Right cardiac atrium (tissue), 5 donors: ENCODE measurements around the gene CLEC9A. TPM values are rescaled to one million over a fixed set of nuclear protein-coding genes. Genes with fewer than 3 reads are reported as not detected.

Experiments
- ATAC-seq, 2 donors: fragments of 200-7000 bp; cut with Tn5 transposase; one replicate each; pipeline versions ENCODE4 v1.8.0 to v1.9.1; 2020; ENCODE audit warnings: moderate library complexity in 2 of 2, mild to moderate bottlenecking in 1 of 2
- DNase-seq, 3 donors: peaks; one replicate each; pipeline ENCODE4 v3.0.0-alpha.2; 2020
- H3K27ac ChIP-seq: one replicate; pipeline ENCODE4 v1.5.1; 2013; ENCODE audit warnings: mild to moderate bottlenecking, low read length, control low read depth, moderate library complexity
- H3K27me3 ChIP-seq: one replicate; pipeline ENCODE4 v1.6.1; 2013; ENCODE audit not compliant: control insufficient read depth, insufficient read depth
- H3K4me1 ChIP-seq: one replicate; pipeline ENCODE4 v1.6.1; 2013; ENCODE audit warnings: low read length; ENCODE audit not compliant: control insufficient read depth, insufficient read depth
- H3K4me3 ChIP-seq: one replicate; pipeline ENCODE4 v1.5.1; 2013; ENCODE audit warnings: low read length, control low read depth
- H3K9me3 ChIP-seq: one replicate; pipeline ENCODE4 v1.6.1; 2013; ENCODE audit warnings: low read length; ENCODE audit not compliant: control insufficient read depth
- WGBS: extraction: QIAGEN DNeasy Blood & Tissue Kit; methylation state at CpG from one replicate; pipeline ENCODE4 v1.1.7; 2013; 5-methylcytosine and 5-hydroxymethylcytosine counted together
- intact Hi-C, 4 donors: fragments of 100-400 bp; cut with DNase I; formaldehyde crosslinking; loops; one replicate each; pipeline versions ENCODE4 v1.11.0 to v1.14.0; 2022 to 2023
- long read RNA-seq, 4 donors: library from polyadenylated mRNA; unstranded; transcript quantifications; one replicate each; pipeline ENCODE4 v2.0.0, GENCODE V29; 2020 to 2021
- polyA plus RNA-seq: library from polyadenylated mRNA; stranded (reverse); fragments of 200-250 nt; gene quantifications from one replicate; pipeline ENCODE4 v1.2.3, GENCODE V29; 2013
- total RNA-seq, 4 donors: library from RNA; stranded (reverse); fragmentation: NEBNext Ultra II Directional; extraction: Animal tissue kit (Norgen Biotek cat#: 25700); gene quantifications; one replicate each; pipeline ENCODE4 v1.2.1, GENCODE V29; 2021
- donor health status: healthy with polysubstance abuse.
- donor health status: DM: no; HTN: yes; CAD: no.
- donor health status: DM: no; HTN: no; CAD: no.
- donor health status: DM: no; HTN: yes; CAD: no; lungs with severe emphysema.
- donor health status: DM: yes; HTN: yes; CAD: no.

The CLEC9A gene
- under 1 TPM in 1 of 4 donors, not detected in 3; 0.26 TPM for total RNA-seq
- polyA plus RNA-seq = not detected
- long read RNA-seq, donor 1 = 0 reads
- long read RNA-seq, donor 2, partial matches to known transcripts = 1 of 1 reads
- long read RNA-seq, donor 2, other reads (novel, unspliced or antisense) = 0 of 1 reads
- long read RNA-seq, donor 3 = 0 reads
- long read RNA-seq, donor 4 = 0 reads

DNA sequence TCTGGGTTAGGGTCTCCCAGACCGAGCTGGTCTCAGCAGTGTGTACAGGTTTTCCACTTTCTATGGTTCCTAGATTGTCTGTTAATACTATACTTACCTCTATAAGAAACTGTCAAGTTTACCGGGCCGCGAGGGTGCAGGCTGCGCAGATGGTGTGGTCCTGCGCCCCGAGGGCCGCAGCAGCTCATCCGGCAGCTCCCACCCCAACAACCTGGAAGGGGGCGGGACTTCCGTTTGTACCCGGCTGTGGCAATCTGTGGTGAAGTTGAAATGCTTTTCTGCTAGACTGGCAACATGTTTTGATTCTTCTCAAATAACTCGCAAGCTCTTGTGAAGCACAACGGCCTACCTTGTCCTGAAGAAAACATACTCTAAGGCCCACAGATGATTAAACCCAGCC lies at the start of gene CLEC9A:
Gene CLEC9A, plus strand, starts transcription at position 237 of the 400 bp plus-strand sequence. CDS start 22,006 bp downstream, outside the sequence.
- WGBS = 96% methylated on average over 14 of the region's 14 CpGs
- Histone ChIP-seq H3K27me3 (no peaks in the 10 kb centered on the region), H3K9me3 (no peaks in the 10 kb centered on the region), H3K4me1 (no peaks in the 10 kb centered on the region), H3K4me3 (no peak within 1 kb of the TSS), H3K27ac (no peak within 1 kb of the TSS)
- ATAC-seq (no peak), DNase-seq (no peak)
- intact Hi-C loops = loop anchor here in 1 of 4 donors (5.0 kb wide), 1 partner anchor 107 kb away; no protein-coding TSS in a partner anchor

DNA sequence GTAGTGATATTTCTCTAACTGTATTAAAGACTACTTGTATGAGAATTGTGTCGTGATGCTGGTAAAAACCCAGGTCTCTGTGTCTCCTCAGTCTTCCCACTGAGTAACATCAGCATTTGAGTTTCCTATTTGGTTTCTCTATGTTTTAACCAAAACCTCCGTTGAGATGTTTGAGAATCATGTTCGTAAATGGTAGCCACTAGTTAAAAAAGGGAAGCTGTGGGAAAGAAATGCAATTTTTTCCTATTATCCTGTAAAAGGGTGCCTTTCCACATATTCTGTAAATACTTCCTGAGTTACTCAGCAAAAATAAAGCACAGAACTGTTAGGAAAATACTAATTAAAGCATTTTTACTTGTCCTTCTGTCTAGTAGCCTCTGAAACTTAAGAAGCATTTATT lies 38.6 kb upstream of the CLEC9A start:
- Histone ChIP-seq H3K4me1 (no peaks in the 10 kb centered on the region), H3K9me3 (no peaks in the 10 kb centered on the region), H3K4me3 (no peak overlapping the region), H3K27me3 (no peaks in the 10 kb centered on the region), H3K27ac (no peak overlapping the region)
- DNase-seq = no peak
- intact Hi-C loops = no loop called here
- no peak for ATAC-seq
- WGBS = 68% methylated on average over 3 of the region's 3 CpGs

DNA sequence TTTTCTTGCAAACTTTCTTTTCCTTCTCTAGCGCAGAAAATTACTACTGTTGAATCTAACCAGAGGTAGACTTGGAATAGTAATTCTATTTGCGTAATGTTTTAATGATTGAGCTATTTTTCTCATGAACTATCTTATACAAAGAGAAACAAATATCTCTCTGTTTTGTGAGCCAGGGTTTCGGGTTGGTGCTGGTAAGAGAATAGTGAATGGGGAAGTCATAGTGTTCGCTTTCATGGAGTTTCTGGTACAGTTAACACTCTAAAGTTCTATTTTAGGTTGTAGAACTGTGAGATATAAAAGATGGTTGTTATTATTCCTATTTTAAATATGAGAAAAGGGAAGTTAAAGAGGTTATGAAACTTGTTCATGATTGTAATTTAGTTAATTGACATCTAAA lies 38.2 kb upstream of the CLEC9A start:
- no peak overlapping the region for H3K27ac ChIP-seq
- no peaks in the 10 kb centered on the region for H3K27me3 ChIP-seq
- WGBS = 74% methylated on average over 4 of the region's 4 CpGs
- H3K4me1 ChIP-seq = no peaks in the 10 kb centered on the region
- H3K9me3 ChIP-seq = no peaks in the 10 kb centered on the region
- DNase-seq (no peak), ATAC-seq (no peak)
- intact Hi-C loops = no loop called here
- H3K4me3 ChIP-seq = no peak overlapping the region

DNA sequence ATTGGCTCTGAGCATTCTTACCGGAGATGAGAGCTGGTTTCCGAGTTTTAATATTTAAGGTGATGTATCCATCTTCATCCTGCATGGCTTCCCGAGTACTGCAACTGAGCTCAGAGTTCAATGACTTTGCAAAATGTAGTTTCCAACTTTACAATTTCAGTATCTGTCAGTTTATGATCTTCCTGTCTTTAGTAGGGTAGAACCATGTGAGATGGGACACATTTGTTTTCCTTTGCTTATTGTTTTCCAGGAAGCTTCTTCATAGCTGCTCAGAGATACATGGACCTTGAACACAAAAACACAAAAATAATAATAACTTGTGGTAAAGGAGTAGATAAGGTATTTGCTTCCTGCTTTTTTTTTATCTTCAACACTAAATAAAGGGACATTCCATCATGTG lies 31.5 kb upstream of the CLEC9A start, which contains the start of gene CLEC1B:
Gene CLEC1B, minus strand, starts transcription at position 106 of the 400 bp plus-strand sequence. Its CDS starts 21 bp downstream, at position 85.
- Histone ChIP-seq H3K27me3 (no peaks in the 10 kb centered on the region), H3K4me1 (no peaks in the 10 kb centered on the region)

DNA sequence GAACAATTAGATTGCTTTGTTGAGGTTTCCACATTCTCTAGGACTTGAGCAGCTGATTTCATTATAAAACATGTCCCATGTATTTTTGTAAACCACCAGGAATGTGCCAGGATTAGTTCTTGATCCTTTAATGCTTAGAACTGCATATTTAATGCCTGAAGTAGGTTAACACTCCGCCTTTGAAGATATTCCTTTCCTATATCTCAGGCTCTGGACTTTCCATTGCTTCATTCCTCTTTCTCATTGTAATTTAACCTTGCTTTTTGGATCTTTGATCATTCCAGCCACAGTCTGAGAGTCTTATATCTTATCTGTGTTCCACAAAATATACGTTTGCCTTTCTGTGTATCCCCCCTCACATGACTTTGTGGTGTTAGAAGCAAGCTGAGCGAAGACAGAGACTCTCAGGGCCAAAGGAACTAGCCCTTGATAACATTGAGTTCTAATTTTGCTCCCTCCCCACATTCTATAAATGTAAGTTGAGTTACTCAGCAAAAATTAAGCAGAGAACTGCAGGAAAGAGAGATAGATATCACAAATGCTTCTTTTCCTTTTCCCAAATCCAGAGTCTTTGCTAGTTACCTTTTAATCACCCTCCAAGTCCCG lies 29.2 kb upstream of the CLEC9A start:
- no peak overlapping the region for H3K27ac ChIP-seq
- no peaks in the 10 kb centered on the region for H3K27me3 ChIP-seq
- H3K4me1 ChIP-seq = no peaks in the 10 kb centered on the region
- DNase-seq (no peak), ATAC-seq (no peak)
- no peaks in the 10 kb centered on the region for H3K9me3 ChIP-seq
- 41% methylated on average over 4 of the region's 4 CpGs for WGBS
- no peak overlapping the region for H3K4me3 ChIP-seq
- intact Hi-C loops = no loop called here

More for the DNA sequence above, 31.5 kb upstream of the CLEC9A start, which contains the start of gene CLEC1B:
- intact Hi-C loops = no loop called here
- H3K4me3 ChIP-seq = no peak within 1 kb of the TSS
- ATAC-seq (no peak), DNase-seq (no peak)
- no peak within 1 kb of the TSS for H3K27ac ChIP-seq
- no peaks in the 10 kb centered on the region for H3K9me3 ChIP-seq
- WGBS = 91% methylated on average over 3 of the region's 3 CpGs

DNA sequence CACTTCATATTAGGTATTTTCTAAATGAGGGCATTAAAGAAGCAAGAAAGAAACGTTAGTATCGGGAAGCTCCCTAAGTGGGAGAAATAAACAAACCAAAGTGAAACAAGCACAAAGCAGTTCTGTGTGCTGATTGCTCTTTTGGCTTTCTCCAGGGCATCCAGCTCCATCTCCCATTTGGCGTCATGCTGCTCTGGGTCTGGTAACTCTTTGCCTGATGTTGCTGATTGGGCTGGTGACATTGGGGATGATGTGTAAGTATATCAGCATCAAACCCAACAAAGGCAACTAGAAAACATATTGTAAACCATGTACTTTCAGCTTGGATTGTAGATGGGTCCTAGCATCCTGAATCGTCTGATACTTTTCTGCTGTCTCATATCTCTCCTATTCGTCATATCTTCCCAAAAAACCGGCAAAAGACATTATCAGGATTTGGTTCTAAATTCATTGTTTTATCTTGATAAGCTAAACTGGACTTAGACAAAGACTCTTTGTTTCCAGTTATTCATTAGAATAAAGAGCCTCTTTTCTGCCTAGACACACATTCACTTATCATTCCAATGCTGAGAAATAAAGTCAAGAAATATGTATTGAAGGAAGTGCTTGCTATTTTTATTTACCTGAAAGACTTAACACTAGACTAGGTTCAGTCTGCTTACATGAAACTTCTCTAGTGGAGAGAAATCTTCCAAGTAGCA lies 17.7 kb upstream of the CLEC9A start:
- no peak for ATAC-seq
- H3K4me1 ChIP-seq = no peaks in the 10 kb centered on the region
- WGBS = 61% methylated on average over 6 of the region's 6 CpGs
- no peak overlapping the region for H3K4me3 ChIP-seq
- H3K9me3 ChIP-seq = no peaks in the 10 kb centered on the region
- intact Hi-C loops = no loop called here
- H3K27ac ChIP-seq = no peak overlapping the region
- H3K27me3 ChIP-seq = no peaks in the 10 kb centered on the region
- no peak for DNase-seq

DNA sequence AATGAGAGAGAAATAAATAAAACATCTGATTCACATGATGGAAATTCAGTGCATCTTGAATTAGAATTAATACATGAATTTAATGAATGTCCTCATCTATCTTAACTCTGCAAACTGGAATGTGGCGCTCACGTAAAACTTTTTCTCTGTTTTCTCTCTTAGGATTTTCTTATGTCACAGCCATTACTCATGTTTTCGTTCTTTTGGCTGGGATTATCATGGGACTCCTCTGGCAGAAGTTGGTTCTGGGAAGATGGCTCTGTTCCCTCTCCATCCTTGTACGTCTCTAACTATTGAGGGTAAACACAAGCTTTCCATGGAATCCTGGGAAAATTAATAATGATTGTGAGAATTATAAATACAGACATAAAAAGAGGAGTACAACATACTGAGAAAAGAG lies 15.0 kb upstream of the CLEC9A start:
- H3K9me3 ChIP-seq = no peaks in the 10 kb centered on the region
- no peak overlapping the region for H3K4me3 ChIP-seq
- no peak overlapping the region for H3K27ac ChIP-seq
- ATAC-seq (no peak), DNase-seq (no peak)
- H3K27me3 ChIP-seq = no peaks in the 10 kb centered on the region
- H3K4me1 ChIP-seq = no peaks in the 10 kb centered on the region
- 70% methylated on average over 4 of the region's 4 CpGs for WGBS
- intact Hi-C loops = no loop called here

DNA sequence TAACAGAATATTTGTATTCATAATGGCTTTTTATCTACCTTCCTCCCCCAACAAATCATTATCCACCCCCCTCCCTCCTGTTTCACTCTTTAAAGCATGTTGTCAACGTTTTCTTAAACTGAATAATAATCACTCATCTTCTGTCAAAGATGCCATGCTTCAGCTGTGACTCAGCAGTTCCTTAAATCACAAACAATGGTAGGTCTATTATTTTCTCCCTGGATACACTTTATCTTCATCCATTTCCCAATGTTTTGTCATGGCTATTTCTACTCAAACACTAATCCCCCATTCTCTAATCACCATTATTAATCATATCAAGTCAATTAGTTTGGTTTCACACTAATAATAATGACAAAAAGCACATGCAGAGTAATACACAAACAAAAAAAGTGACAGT lies 13.6 kb upstream of the CLEC9A start:
- no peaks in the 10 kb centered on the region for H3K27me3 ChIP-seq
- ATAC-seq (no peak), DNase-seq (no peak)
- intact Hi-C loops = no loop called here
- no peaks in the 10 kb centered on the region for H3K4me1 ChIP-seq
- WGBS = 10% methylated on average over 1 of the region's 1 CpG
- no peak overlapping the region for H3K27ac ChIP-seq
- H3K9me3 ChIP-seq = no peaks in the 10 kb centered on the region
- no peak overlapping the region for H3K4me3 ChIP-seq

DNA sequence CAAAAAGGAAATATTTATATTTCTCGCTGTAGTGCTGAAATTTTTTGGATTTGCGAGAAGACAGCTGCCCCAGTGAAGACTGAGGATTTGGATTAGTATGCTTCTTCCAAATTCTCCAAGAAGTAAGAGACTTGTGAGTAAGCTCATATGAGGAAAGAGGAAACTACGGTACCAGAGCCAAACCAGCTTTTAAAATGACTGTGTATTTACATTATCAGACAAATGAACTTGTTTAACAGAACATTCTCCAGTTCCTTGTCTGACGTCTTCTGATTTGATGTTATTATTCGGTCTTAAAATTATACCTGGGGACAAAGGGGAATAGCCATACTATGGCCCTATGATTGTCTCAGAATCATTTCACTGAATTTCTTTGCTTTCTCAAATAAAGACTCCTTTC lies 12.1 kb upstream of the CLEC9A start:
- WGBS = 74% methylated on average over 5 of the region's 5 CpGs
- Histone ChIP-seq H3K27me3 (no peaks in the 10 kb centered on the region), H3K4me1 (no peaks in the 10 kb centered on the region), H3K27ac (no peak overlapping the region), H3K9me3 (no peaks in the 10 kb centered on the region), H3K4me3 (no peak overlapping the region)
- DNase-seq (no peak), ATAC-seq (no peak)
- intact Hi-C loops = no loop called here

DNA sequence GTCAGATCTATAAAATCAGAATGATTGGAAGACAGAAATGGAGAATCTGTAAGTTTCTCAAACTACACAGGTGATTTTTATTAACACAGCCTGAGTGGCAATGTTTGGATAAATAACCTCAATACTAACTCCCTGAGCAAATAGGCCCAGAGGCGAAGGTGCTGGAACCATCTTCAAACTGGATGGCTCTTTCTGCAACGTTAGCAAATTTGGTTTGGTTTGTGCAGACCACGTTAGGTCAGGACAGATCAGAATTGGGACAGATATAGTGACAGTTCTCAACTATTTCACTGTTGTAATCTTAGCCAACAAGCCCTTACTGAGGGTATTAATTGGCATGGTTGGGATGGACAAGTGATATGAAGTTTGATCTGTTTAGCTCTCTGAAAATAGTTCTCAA lies 9.1 kb upstream of the CLEC9A start:
- WGBS = 58% methylated on average over 3 of the region's 3 CpGs

DNA sequence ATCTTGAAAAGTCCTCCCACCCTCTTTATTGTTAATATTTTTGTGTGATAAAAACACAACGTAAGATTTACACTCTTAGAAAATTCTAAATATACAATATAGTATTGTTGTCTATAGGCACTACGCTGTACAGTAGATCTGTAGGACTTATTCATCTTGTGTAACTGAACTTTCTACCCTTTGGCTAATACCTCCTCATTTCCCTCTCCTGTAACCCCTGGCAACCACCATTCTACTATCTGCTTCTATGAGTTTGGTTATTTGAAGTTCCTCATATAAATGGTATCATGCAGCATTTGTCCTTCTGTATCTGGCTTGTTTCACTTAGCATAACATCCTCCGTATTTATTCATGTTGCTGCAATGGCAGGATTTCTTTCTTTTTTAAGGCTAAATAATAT lies 5.2 kb upstream of the CLEC9A start:
- DNase-seq (no peak), ATAC-seq (no peak)
- Histone ChIP-seq H3K4me1 (no peaks in the 10 kb centered on the region), H3K27ac (no peak overlapping the region), H3K4me3 (no peak overlapping the region), H3K27me3 (no peaks in the 10 kb centered on the region), H3K9me3 (no peaks in the 10 kb centered on the region)
- WGBS = 91% methylated on average over 3 of the region's 3 CpGs
- intact Hi-C loops = no loop called here

More for the DNA sequence above, 9.1 kb upstream of the CLEC9A start:
- intact Hi-C loops = no loop called here
- Histone ChIP-seq H3K4me1 (no peaks in the 10 kb centered on the region), H3K27ac (no peak overlapping the region), H3K9me3 (no peaks in the 10 kb centered on the region), H3K4me3 (no peak overlapping the region), H3K27me3 (no peaks in the 10 kb centered on the region)
- DNase-seq = no peak
- ATAC-seq = no peak
